Measurements from ENCODE around the gene GDPD5. TPM values are rescaled to one million over a fixed set of nuclear protein-coding genes. Genes with fewer than 3 reads are reported as not detected.

Gene GDPD5
- polyA plus RNA-seq, 1 donor, result 28.3 TPM

GRCh38 chr11:75558939-75559843, 33.5 kb upstream of the GDPD5 start:
- peak; percentile 87 for DNase-seq

GRCh38 chr11:75557666-75558494, 32.1 kb upstream of the GDPD5 start:
- DNase-seq, result peak; percentile 81

- no peak for DNase-seq
Measured at GRCh38 chr11:75556275-75556674, 30.5 kb upstream of the GDPD5 start.

DNA sequence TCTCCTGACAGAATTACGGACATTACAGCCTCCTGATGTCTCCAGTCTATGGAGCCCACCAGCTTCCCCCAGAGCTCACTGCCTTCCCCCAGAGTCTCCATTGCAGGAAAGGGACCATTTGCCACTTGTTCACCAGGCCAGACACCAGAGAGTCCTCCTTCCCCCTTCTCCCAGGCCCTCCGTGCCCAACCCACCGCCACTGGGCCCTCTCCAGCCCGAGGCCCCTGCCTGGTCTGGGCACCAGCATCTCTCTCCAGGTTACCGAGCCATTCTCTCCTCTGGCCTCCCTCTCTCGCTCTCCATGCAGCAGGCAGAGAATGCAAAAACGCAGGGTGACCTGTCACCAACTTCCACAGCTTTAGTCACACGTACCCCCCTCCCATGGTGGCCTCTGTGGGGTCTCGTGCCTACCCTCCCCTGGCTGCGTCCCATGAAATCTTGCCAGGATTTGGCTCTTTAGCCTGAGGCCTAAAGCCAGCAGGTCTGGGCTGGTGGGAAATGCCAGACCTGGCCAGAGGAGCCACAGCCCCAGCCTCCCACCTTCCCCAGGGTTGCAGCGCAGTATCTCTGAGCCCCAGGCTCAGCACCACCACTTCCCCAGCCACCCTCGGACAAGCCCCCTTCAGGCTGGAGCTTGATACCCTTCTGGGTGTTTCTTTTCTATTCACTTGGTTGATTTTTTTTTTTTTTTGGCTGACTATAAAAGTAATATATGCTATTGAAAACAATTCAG, 29.5 kb upstream of the GDPD5 start:
- no peak for DNase-seq

GRCh38 chr11:75554258-75555022, 28.7 kb upstream of the GDPD5 start:
- DNase-seq, result peak; percentile 99

DNA sequence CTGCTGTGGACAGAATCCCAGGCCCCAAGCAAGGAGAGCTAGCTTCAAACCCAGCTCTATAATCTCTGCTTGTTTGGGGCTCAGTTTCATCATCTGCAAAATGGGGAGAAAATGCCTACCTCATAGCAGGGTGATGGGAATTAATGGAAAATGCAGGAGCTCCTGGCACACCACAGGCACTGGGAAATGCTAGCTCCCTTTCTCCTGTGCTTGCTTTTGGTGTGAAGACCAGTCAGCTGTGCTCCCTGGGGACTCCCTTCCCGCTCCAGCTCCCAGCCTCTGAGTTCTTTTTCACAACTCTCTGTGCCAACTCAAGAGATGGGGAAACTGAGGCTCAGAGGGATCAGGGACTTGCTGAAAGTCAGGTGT, 28.1 kb upstream of the GDPD5 start:
- no peak for DNase-seq

DNA sequence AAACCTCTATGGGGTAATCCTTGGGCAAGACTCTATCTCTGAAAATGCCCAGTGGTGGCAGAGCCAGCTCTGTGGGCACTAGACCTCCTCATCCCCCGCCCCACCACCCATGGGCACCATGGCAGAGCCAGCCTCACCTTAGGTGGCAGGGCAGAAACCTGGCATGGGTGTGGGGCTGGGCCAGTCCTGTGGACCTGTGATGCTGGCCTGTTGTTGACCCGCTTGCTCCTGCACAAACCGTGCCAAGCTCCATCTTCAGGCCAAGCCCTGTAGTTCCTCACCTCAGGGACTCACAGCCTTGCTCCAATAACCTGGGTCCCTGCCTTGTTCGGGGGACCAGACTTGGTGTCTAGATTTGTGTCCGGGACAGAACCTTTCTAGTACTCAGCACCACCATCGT, 27.4 kb upstream of the GDPD5 start:
- DNase-seq, result no peak

DNA sequence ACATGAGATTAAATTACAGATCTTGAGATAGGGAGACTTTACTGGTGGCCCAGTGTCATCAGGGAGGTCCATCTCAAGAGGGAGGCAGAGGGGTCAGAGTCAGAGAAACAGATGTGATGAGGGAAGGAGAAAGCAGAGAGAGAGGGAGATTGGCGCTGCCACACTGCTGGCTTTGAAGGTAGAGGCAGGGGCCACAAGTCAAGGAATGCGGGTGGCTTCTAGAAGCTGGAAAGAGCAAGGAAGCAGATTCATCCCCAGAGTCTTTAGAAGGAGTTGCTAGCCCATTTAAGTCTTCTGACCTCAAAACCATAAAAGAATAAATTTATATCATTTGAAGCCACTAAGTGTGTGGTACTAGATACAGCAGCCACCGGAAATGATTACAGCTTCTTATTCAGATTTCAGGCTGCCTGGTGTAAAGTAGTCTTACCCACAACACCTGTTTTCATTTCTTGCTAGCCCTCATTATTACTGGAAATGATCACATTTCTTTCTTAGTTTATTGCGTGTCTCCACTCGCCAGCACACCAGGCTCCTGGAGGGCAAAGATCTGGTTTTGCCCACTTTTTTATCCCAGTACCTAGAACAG, 23.7 kb upstream of the GDPD5 start:
- no peak for DNase-seq

- DNase-seq, result no peak
Measured at GRCh38 chr11:75548595-75549272, 23.0 kb upstream of the GDPD5 start.

- peak; percentile 80 for DNase-seq
Measured at GRCh38 chr11:75547617-75548058, 21.9 kb upstream of the GDPD5 start.

- no peak for DNase-seq
Measured at GRCh38 chr11:75547177-75547576, 21.4 kb upstream of the GDPD5 start.

DNA sequence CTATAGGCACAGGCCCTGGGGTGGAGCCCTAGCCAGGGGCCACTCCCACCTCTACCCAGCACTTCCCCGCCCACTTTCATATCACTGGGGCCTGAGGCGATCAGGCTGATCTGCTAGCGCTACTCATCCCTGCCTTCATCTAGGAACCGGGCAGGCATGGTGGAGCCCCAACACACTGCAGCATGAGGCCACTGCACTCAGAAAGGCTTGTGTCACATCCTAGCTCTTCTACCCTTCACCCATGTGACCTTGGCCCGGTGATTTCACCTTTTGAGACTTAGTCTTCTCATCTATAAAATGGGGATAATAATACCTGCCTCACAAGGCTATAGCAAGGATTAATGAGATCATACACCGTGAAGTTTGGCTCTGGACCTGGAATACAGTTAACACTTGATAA, 18.1 kb upstream of the GDPD5 start:
- DNase-seq, result no peak

GRCh38 chr11:75542088-75542438, 16.3 kb upstream of the GDPD5 start:
- no peak for DNase-seq

- DNase-seq, result no peak
Measured at GRCh38 chr11:75541193-75542087, 15.7 kb upstream of the GDPD5 start.

DNA sequence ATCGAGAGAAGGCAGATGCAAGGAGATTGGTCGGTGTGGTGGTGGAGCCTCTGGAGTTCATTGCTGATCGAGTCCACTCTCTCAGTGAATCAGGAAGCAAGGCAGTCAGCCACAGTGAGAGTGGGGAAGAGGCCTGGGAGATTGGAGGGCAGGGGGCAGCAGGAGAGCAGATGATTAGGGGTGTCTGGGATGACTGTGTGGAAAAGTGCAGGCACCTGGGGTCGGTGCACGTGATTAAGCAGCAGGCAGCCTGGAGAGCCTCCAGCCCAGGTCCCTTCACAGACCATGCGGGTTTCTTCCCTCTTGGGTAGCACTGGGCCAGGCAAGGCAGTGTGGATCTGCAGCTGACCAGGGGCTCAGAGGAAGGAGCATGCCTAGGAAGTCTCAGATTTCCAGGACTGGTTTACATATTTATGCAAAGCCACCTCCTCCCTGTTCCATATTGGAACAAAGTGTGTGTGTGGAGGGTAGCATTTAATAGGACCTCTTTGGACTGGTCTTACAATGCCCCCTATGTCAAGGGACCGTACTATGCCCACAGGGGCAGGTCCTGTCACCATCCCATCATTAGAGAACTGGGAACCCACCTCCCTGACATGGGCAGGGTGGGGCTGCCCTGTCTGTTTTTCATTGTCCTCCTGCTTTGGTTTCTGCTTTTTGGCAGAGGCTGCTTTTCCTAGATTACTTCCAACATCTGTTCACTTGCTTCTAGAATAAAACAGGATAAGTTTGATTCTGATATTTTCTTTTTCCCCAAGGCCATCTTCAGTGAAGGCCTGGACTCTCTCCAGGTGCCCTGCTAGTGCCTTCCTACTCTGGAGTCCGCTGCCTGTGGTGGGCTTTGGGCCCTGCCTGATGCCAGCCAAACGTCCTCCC, 14.0 kb upstream of the GDPD5 start:
- no peak for DNase-seq

- DNase-seq, result no peak
Measured at GRCh38 chr11:75538150-75538942, 12.6 kb upstream of the GDPD5 start.

DNA sequence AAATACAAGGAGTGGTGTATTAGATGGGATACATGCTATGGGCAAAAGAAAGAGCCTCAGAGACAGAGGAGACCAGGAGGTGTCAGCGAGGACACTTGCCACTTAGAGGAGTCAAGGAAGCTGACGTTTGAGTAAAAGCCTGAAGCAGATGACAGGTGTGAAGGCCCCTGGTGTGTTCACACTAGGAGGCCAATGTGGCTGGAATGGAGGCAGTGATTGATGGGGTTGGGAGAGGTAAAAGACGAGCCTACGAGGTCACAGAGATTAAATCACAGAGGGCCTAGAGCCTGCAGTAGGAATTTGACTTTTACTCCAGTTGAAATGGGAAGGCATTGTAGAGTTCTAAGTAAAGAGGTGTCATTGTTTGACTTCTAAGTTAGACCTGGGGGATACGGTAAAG, 12.0 kb upstream of the GDPD5 start:
- no peak for DNase-seq

Data from hindlimb muscle (tissue), 1 donor.